Spinal cord (tissue), 10 donors: ENCODE data around the gene LPA. TPM values are rescaled to one million over a fixed set of nuclear protein-coding genes. Genes with fewer than 3 reads are reported as not detected.
"Not testable (repeated sequence)": the region's sequence is repeated elsewhere in the genome, so short reads cannot be mapped to it uniquely, and the experiment has no call there.

ENCODE experiments used
- DNase-seq, 6 donors: peaks; one replicate each; pipeline versions ENCODE4 v3.0.0 to v3.0.0-alpha.2; 2013 to 2015; ENCODE audit warnings: low spot score in 6 of 6, low read depth in 4 of 6
- H3K27ac ChIP-seq: one replicate; pipeline ENCODE4 v1.5.1; 2013; ENCODE audit warnings: low read depth, low read length, control low read depth
- H3K27me3 ChIP-seq: one replicate; pipeline ENCODE4 v1.6.1; 2013; ENCODE audit warnings: low read length; ENCODE audit not compliant: control insufficient read depth, insufficient read depth
- H3K36me3 ChIP-seq: one replicate; pipeline ENCODE4 v1.6.1; 2013; ENCODE audit warnings: low read length; ENCODE audit not compliant: control insufficient read depth, insufficient read depth
- H3K4me1 ChIP-seq: one replicate; pipeline ENCODE4 v1.6.1; 2013; ENCODE audit warnings: low read length; ENCODE audit not compliant: control insufficient read depth, insufficient read depth
- H3K4me3 ChIP-seq: one replicate; pipeline ENCODE4 v1.5.1; 2013; ENCODE audit warnings: low read depth, low read length, control low read depth
- H3K9me3 ChIP-seq: one replicate; pipeline ENCODE4 v1.6.1; 2013; ENCODE audit warnings: low read length; ENCODE audit not compliant: control insufficient read depth, insufficient read depth
- whole genome bisulfite sequencing: methylation state at CpG from one replicate; pipeline ENCODE4 v1.1.5; 2013; ENCODE audit warnings: missing lambda C conversion rate; ENCODE audit not compliant: insufficient coverage; 5-methylcytosine and 5-hydroxymethylcytosine counted together
- polyA plus RNA-seq, 2 donors: library from polyadenylated mRNA; unstranded; fragments of 120-200 nt; gene quantifications; one replicate each; pipeline ENCODE4 v1.2.1, GENCODE V29; 2013; ENCODE audit not compliant: insufficient read length in 2 of 2
- total RNA-seq, 2 donors: library from RNA; depleted of rRNA in 1 of 2; stranded (reverse); fragments of 120-200 nt in 1 of 2; fragments of >200 nt in 1 of 2; gene quantifications; one replicate each; pipeline versions ENCODE4 v1.2.3 to v1.2.4, GENCODE V29; 2013 to 2014
- donor health status: healthy.

Gene LPA
- total and polyA plus RNA-seq, 4 donors, result 1.2 to 1.5 (median 1.2) TPM

DNA sequence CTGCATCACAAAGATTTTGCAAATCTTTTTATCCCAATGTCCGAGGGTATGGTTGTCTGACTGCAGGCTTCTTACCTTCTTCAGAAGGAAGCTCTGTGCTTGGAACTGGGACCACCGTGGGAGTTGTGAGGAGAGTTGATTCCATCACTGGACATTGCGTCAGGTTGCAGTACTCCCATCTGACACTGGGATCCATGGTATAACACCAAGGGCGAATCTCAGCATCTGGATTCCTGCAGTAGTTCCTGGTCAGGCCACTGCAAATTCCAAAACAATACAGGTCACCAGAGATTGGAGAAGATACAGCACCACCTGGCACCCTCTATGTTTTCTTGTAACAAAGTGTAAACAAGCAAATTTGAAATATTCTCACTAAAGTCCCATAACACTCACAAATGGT lies 77.7 kb downstream of the LPA start:
- H3K36me3 ChIP-seq, result no peaks in the 10 kb centered on the region
- DNase-seq, result no peak
- no peaks in the 10 kb centered on the region for H3K27me3 ChIP-seq
- no peak overlapping the region for H3K4me3 ChIP-seq
- H3K27ac ChIP-seq, result no peak overlapping the region
- H3K9me3 ChIP-seq, result peaks cover 2% of the 10 kb centered on the region
- 85% methylated on average over 4 of the region's 4 CpGs for WGBS
- H3K4me1 ChIP-seq, result no peaks in the 10 kb centered on the region

DNA sequence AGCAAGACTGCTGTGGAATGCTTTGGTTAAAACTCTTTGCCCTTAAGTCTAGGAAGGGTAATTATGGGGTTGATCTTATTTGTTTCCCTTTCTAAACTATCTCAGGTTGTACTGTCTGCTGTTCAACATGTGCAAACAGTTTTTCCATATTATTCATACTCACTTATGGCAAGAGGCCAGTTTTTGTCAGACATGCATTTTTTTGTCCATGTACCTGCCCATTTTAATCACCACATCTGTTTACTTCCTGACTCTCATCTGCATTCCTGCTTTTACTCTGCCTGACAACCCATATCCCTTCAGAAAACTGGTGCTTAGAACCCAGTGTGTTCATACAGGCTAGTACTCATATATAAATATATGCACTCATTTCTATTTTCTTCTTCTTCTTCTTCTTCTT lies 80.3 kb downstream of the LPA start:
- DNase-seq, result no peak

DNA sequence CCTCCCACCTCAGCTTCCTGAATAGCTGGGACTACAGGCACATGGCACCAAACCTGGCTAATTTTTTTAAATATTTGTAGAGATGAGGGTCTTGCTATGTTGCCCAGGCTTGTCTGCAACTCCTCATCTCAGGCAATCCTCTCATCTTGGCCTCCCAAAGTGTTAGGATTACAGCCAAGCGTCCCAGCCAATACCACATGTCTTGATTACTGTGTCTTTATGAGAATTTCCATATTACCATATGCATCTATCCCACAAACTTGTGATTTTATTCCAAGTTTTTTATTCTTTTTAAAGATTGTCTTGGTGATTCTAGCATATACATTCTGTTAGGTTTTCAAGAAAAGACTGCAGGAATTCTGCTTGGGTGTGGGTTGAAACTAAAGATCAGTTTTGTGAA lies 82.7 kb downstream of the LPA start:
- no peaks in the 10 kb centered on the region for H3K4me1 ChIP-seq
- 80% methylated on average over 1 of the region's 1 CpG for WGBS
- H3K27ac ChIP-seq, result no peak overlapping the region
- no peaks in the 10 kb centered on the region for H3K36me3 ChIP-seq
- H3K27me3 ChIP-seq, result no peaks in the 10 kb centered on the region
- peak in 1 of 6 donors; percentile 72 for DNase-seq
- H3K9me3 ChIP-seq, result peaks cover 2% of the 10 kb centered on the region
- no peak overlapping the region for H3K4me3 ChIP-seq

More for the DNA sequence above, 80.3 kb downstream of the LPA start:
- H3K9me3 ChIP-seq, result peaks cover 2% of the 10 kb centered on the region
- no peaks in the 10 kb centered on the region for H3K4me1 ChIP-seq
- H3K27me3 ChIP-seq, result no peaks in the 10 kb centered on the region
- no peak overlapping the region for H3K27ac ChIP-seq
- H3K36me3 ChIP-seq, result no peaks in the 10 kb centered on the region
- no peak overlapping the region for H3K4me3 ChIP-seq

DNA sequence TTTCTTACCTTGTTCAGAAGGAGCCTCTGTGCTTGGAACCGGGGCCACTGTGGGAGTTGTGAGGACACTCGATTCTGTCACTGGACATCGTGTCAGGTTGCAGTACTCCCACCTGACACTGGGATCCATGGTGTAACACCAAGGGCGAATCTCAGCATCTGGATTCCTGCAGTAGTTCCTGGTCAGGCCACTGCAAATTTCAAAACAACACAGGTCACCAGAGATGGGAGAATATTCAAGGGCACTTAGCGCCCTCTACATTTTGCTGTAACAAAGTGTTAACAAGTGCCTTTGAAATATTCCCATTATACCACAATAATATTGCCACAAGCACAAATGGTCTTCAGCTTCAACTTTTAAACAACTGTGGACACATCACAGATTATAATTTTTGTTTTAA lies 85.6 kb downstream of the LPA start:
- H3K27me3 ChIP-seq, H3K9me3 ChIP-seq, H3K36me3 ChIP-seq, DNase-seq, H3K4me3 ChIP-seq, H3K27ac ChIP-seq, H3K4me1 ChIP-seq: not testable (repeated sequence)
- WGBS, result no CpG with 5 or more reads among the region's 5 CpGs

DNA sequence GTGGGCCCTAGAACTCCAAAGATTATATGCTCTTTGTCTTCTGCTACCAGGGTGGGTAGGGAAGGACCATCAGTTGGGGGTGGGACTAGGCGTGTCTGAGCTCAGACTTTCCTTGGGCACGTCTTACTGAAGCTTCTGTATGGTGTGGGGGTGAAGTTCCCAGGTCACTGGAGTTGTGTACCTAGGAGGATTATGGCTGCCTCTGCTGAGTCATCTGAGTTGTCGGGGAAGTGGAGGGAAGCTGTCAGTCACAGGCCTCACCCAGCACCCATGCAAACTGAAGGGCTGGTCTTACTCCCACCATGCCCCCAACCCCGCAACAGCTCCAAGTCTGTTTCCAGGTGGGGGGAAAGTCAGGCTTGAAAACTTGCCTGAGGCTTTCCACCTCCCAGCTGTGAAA lies 90.1 kb downstream of the LPA start:
- no peak for DNase-seq
- WGBS, result 95% methylated on average over 2 of the region's 4 CpGs
- no peaks in the 10 kb centered on the region for H3K9me3 ChIP-seq
- H3K36me3 ChIP-seq, result no peaks in the 10 kb centered on the region
- H3K27ac ChIP-seq, result no peak overlapping the region
- no peaks in the 10 kb centered on the region for H3K27me3 ChIP-seq
- H3K4me1 ChIP-seq, result no peaks in the 10 kb centered on the region
- H3K4me3 ChIP-seq, result no peak overlapping the region

DNA sequence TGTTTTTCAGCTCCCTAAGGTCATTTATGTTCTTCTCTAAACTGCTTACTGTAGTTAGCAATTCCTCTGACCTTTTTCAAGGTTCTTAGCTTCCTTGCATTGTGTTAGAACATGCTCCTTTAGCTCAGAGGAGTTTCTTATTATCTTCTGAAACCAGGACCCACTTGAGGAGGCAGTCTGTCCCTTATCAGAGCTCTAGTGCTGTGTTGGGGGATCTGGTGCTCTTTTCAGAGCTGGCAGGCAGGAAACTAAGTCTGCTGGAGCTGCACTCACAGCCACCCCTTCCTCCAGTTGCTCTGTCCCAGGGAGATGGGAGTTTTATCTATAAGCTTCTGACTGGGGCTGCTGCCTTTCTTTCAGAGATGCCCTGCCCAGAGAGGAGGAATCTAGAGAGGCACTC lies 92.9 kb downstream of the LPA start:
- not testable (repeated sequence) for H3K9me3 ChIP-seq, H3K4me3 ChIP-seq, H3K27me3 ChIP-seq, H3K4me1 ChIP-seq, H3K27ac ChIP-seq, H3K36me3 ChIP-seq, DNase-seq

DNA sequence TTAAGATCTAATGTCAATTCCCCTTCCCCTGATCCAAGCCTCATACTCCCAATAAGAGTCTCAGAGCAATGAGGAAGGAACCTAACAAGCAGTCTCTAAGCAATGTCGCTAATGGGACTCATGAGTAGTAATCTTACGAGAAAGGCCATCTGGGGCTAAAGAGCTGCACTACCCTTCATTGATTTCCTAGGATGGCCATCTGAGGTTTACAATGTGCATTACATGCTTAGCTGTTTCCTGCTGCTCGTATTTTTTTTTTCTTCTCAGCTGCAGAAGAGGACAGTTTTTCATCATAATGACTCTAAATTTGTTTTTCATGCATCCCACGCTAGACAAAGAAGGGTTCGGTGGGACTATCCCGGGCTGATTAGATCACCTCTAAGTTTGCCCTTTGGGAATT lies 119.3 kb downstream of the LPA start:
- Histone ChIP-seq H3K27me3 (no peaks in the 10 kb centered on the region), H3K9me3 (no peaks in the 10 kb centered on the region), H3K4me1 (no peaks in the 10 kb centered on the region), H3K4me3 (no peak overlapping the region), H3K27ac (no peak overlapping the region), H3K36me3 (no peaks in the 10 kb centered on the region)
- 69% methylated on average over 3 of the region's 6 CpGs for WGBS
- no peak for DNase-seq

DNA sequence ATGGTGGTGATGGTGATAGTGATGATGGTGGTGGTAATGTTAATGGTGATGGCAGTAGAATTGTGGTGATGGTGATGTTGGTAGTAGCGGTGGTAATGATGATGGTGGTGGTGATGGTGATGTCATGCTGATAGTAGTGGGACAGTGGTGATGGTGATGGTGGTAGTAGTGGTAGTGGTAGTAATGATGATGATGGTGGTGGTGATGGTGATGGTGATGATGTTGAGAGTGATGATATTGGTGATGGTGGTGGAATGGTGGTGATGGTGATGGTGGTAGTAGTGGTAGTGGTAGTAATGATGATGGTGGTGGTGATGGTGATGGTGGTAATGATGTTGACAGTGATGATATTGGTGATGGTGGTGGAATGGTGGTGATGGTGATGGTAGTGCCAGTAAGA lies 128.8 kb downstream of the LPA start:
- DNase-seq, result no peak
- no peaks in the 10 kb centered on the region for H3K9me3 ChIP-seq
- H3K27ac ChIP-seq, result no peak overlapping the region
- H3K27me3 ChIP-seq, result no peaks in the 10 kb centered on the region
- no peaks in the 10 kb centered on the region for H3K4me1 ChIP-seq
- no peak overlapping the region for H3K4me3 ChIP-seq
- H3K36me3 ChIP-seq, result no peaks in the 10 kb centered on the region
- WGBS, result 100% methylated on average over 1 of the region's 1 CpG

DNA sequence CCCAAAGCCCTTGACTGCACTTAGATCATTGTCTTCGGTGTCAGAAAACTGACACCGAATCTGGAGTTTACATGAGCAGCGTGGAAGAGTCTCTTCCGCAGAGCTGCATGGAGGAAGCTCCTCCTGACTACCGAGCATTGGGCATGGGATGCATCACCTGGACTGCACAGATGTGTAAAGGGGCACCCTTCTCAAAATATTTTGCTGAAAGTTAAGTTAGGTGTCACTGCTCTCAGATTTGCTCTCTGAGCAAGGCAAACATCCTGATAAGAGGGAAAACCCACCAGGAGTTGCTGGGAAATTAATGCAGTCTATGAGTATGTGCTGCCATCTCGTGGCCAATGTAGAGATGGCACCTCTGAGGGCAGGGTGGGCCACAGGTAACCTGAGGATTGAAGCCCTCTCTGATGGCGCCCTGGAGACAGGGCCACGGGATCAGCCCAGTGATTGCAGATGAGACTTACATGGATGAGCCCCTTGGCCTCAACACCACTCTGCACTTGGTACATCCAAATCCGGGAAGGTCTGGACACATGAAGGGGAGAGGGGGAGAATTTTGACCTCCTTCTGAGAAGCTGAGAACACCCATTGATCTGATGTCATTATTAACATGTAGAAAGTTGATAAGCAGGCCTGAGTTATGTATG lies 129.9 kb downstream of the LPA start:
- no peaks in the 10 kb centered on the region for H3K27me3 ChIP-seq
- WGBS, result 20% methylated on average over 8 of the region's 9 CpGs
- DNase-seq, result peak; percentile 46 to 87 (median 52)
- H3K9me3 ChIP-seq, result peaks cover 2% of the 10 kb centered on the region
- H3K4me3 ChIP-seq, result no peak overlapping the region
- no peak overlapping the region for H3K27ac ChIP-seq
- no peaks in the 10 kb centered on the region for H3K36me3 ChIP-seq
- no peaks in the 10 kb centered on the region for H3K4me1 ChIP-seq

DNA sequence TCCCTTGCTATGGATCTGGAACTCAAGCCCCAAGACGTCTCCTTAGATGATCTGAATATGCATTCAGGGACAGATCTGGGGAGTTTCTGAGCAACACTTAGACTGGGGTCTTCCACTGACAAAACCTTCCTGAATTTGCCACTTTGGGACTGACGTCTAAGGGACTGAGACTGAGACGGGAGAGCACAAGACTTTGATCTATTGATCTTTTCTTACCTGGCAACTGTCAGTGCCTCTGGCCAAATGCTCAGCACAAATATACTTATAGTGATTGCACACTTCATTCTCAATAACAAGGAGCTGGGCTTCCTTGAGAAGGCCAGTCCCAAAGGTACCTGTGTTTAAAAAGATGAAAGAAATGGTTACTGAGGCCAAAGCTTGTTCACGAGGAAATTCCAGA lies 131.8 kb downstream of the LPA start:
- H3K4me3 ChIP-seq, result no peak overlapping the region
- H3K4me1 ChIP-seq, result no peaks in the 10 kb centered on the region
- peaks cover 2% of the 10 kb centered on the region for H3K9me3 ChIP-seq
- WGBS, result 78% methylated on average over 3 of the region's 4 CpGs
- H3K27me3 ChIP-seq, result no peaks in the 10 kb centered on the region
- H3K27ac ChIP-seq, result no peak overlapping the region
- no peak for DNase-seq
- H3K36me3 ChIP-seq, result no peaks in the 10 kb centered on the region
